Stimulated activated CD4-positive, alpha-beta T cell treated with anti-CD3 and anti-CD28 coated beads, Interleukin-12 subunit alpha, Interleukin-12 subunit beta, amount 100 ng/mL, for 48 hours (primary cell): ENCODE data around the gene MRRF.
A peak's percentile ranks its signal among the peaks of the same experiment; 100 is the strongest.

ENCODE experiments used
- DNase-seq, 3 donors: peaks; one replicate each; pipeline ENCODE4 v3.0.0-alpha.2; 2020; ENCODE audit warnings: low read depth in 2 of 3, low spot score in 1 of 3

The MRRF gene

GRCh38 chr9:122228191-122228567 lies 36.5 kb upstream of the MRRF start:
- DNase-seq, result no peak

GRCh38 chr9:122228568-122229484 lies 35.9 kb upstream of the MRRF start, which contains the start of gene LHX6:
Gene LHX6, minus strand, starts transcription at chr9:122228957. Its CDS starts 217 bp downstream, at chr9:122228740.
- no peak for DNase-seq

DNA sequence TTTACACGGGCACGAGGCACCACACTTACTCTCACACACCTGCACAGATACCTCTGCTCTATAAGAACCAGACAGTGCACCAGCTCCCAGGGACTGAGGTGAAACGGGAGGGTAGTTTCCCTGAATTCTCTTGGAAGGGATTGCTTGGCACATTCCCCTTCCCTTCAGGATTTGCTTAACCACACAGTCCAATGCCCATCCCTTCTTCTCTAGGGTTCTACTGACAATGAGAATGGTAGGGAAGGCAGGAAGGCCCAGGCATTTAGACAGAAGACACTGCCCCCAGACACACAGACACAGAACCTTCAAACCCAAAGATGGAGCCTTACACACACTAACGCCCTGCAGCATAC lies 35.2 kb upstream of the MRRF start:
- DNase-seq, result no peak

DNA sequence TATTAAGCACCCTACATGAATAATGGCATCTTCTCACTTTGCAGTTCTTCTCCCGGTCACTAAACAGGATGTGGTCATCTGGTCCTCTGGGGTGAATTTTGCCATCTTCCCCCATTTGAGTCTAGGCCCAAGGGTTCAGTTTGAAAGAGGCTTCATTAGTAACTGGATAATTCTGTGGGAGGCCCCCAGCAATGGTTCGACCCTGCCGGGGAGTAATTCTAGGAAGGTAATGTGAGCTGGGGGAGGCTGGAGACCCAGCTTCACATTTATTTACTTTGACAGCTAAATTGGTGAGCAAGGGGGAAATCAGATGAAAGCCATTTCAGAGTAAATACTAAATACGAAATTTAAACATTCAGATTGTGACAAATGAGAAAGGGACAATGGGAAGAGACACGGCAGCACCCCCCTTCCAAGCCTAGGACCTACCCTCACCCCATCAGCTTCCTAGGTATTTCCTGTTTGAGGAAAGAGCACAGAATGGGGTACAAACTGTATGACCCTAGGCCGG lies 31.8 kb upstream of the MRRF start:
- no peak for DNase-seq

DNA sequence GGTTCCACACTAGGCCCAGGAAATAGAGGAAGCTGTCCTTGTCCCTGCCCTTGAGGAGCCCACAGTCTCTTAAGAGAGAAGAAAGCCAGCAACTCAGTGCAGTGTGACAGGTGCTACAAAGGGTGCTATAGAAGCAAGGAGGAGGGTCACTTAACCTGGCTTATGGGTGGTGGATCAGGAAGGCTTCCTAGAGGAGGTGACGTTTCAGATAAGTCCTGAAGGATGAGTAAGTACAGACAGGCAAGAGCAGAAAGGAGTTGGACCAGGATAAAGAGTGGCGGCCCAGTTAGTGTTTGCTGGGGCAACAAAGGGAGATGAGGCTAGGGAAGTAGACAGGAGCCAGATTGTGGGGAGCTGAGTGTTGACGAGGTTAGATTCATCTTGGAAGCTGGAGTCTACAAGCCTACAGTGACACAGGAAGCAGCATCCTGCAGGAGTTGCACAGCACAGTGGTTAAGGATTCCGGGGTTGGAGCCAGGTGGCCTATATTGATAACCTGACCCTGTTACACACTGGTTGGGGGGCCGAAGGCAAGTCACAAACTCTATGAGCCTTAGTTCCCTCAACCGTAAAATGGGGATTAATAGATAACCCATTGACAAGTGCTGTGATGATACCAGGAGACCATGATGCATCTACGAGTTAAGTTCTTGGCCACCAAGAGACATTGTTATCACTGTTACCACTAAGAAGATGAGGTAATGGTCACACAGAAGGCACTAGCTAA lies 30.5 kb upstream of the MRRF start:
- DNase-seq, result no peak

GRCh38 chr9:122236681-122237080 lies 28.0 kb upstream of the MRRF start:
- DNase-seq, result no peak

GRCh38 chr9:122239722-122240121 lies 25.0 kb upstream of the MRRF start:
- DNase-seq, result no peak

GRCh38 chr9:122244349-122244748 lies 20.3 kb upstream of the MRRF start:
- DNase-seq, result no peak

- DNase-seq, result no peak
Observed at GRCh38 chr9:122246666-122247065, 18.0 kb upstream of the MRRF start.

DNA sequence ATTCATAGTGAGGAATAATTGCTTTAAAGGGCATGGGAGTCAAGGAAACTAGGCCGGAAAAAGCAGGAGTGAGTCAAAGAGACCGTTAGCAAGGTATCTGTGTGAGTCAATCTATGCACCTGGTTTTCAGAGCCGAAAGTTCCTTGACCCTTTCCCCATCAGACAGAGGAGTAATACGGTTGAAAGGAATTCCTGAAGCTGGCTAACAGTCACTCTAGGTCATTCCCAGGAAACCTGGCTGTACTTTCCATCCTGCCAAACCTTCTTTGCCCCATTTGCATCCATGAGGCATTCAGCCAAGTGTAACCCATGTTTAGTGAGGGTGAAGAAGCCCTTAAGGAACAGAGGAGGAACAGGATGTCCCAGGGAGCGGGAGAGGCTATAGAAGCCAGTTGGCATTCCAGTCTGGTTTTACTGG lies 16.2 kb upstream of the MRRF start:
- DNase-seq, result no peak

- no peak for DNase-seq
Observed at GRCh38 chr9:122251351-122251750, 13.3 kb upstream of the MRRF start.

DNA sequence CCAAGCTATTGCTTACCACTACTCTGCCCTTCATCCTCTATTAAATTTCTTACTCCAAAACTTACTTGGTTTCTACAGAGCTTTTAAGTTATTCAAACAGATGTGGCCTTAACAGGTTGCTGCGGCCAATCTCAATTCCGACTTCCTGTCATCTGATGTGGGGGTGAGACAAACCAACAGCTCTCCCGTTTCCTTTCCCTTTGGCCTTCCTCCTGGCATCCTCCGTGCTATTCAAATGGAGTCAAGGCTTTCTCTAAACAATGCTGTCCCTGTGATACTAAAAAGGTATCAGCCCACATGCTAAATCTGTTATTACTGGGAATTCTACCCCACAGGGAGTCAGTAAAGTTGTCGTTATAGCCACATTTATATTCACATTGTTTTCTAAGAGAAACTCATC lies 11.9 kb upstream of the MRRF start:
- DNase-seq, result no peak

- DNase-seq, result no peak
Observed at GRCh38 chr9:122254761-122255160, 9.9 kb upstream of the MRRF start.

- DNase-seq, result no peak
Observed at GRCh38 chr9:122256206-122256605, 8.5 kb upstream of the MRRF start.

GRCh38 chr9:122258886-122259415 lies 5.7 kb upstream of the MRRF start:
- no peak for DNase-seq

- DNase-seq, result no peak
Observed at GRCh38 chr9:122261469-122261881, 3.2 kb upstream of the MRRF start.

DNA sequence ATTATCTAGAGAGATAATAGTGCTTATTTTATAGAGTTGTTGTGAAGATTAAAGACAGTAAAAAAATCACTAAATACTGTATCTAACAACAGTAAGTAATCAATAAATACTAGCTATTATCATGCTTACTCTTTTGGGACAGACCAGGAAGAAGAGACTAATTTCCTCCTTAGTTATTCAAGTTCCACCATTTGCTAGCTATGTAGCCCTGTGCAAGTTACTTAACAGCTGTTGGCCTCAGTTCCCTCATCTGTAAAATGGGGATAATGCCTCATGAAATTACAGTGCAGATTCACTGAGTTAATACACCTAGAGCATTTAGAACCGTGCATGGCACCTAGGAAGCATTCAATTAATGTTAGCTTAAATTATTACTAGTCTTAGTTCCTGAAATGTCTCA lies 2.6 kb upstream of the MRRF start:
- DNase-seq, result no peak

DNA sequence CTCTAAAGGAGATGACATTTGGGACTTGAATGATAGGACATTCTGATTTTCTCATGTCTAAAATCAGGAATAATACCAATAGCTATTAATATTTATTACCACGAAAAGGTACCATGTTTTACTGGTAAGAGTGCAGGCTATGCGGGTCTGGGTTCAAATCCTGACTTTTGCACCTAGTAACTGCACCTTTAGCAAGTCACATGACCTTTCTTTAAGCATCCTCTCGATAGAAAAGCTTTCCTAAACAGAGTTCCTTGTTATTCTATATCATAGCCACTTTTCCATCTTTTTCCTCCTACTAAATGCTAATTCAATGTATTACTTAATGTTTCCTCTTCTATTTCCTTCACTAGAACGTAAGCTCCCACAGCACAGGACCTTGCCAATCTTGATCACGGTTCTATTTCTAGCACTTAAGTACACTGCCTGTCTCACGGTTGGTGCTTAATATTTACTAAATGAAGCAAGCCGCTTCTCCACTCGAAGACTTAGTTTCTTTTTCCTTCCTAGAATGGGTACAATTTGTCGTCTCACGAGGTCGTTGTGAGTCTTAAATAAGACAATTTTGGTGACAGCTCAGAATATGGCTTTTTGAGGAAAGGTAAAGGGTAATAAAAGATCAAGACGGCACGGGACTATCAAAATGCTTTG lies 858 bp upstream of the MRRF start:
- DNase-seq, result no peak

DNA sequence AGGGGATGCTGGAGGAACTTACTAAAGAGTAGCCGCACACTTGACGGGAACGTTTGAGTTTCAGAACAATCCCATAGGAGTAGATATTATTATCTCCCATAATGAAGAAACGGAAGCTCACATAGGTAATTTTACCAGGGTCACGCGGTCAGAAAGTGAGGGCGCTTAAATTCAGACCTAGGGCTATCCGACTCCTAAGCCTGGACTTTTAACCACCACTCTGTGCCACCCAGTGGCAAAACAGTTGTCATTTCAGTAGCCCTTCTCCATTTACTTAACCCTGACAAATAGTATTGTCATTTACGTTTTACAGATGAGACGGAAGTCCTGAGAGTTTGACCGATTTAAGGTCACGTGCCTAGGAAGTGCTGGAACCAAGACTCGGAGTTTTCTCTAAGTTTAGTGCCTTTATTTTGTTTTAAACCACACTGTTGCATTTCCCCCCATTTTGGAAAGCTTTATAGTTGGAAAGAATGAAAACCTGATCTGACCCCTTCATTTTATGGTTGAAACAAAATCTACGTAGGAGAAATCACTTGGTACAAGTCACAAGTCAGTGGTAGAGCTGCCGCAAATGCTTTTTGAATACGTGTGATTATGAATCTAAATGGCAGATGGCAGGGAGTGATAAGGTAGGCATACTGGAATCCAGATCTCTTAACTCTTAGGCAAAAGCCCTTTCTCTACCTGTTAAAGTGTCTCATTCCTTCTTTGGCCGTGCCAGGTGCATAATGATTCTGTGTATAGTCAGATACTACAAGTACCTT lies 650 bp downstream of the MRRF start:
- peak; percentile 3 to 12 (median 3) for DNase-seq

- no peak for DNase-seq
Observed at GRCh38 chr9:122268041-122268814, 3.5 kb downstream of the MRRF start.
